ENCODE measurements around the gene ARHGEF28.

GRCh38 chr5:73637565-73637964 lies 11.6 kb downstream of the ARHGEF28 start:
- no peak for TF ChIP-seq POLR2A (IDR thresholded peaks at IDR 0.05; ENCODE audit: low read depth, low read length)
- TF ChIP-seq POLR2AphosphoS5 (IDR thresholded peaks at IDR 0.05; ENCODE audit: low read depth, low read length): no peak
